Ascending aorta (tissue), 2 donors: ENCODE results near the gene SOX5. TPM values are rescaled to one million over a fixed set of nuclear protein-coding genes. Genes with fewer than 3 reads are reported as not detected.
"Not testable (repeated sequence)": the region's sequence is repeated elsewhere in the genome, so short reads cannot be mapped to it uniquely, and the experiment has no call there.

Source experiments
- DNase-seq, 2 donors: peaks; one replicate each; pipeline ENCODE4 v3.0.0-alpha.2; 2019; ENCODE audit warnings: low spot score in 2 of 2
- H3K27ac ChIP-seq, 2 donors: fragments of 200-600 bp; sonication (generic); one replicate each; pipeline ENCODE4 v1.5.1; 2016 to 2017; ENCODE audit warnings: mild to moderate bottlenecking in 1 of 2
- H3K27me3 ChIP-seq: fragments of 200-600 bp; sonication (generic); one replicate; pipeline ENCODE4 v1.5.1; 2017
- H3K36me3 ChIP-seq, 2 donors: fragments of 200-600 bp; sonication (generic); one replicate each; pipeline ENCODE4 v1.5.1; 2016
- H3K4me1 ChIP-seq, 2 donors: fragments of 200-600 bp; sonication (generic); one replicate each; pipeline ENCODE4 v1.5.1; 2016 to 2017; ENCODE audit warnings: mild to moderate bottlenecking in 1 of 2
- H3K4me3 ChIP-seq, 2 donors: fragments of 200-600 bp; sonication (generic); one replicate each; pipeline ENCODE4 v1.5.1; 2016 to 2017; ENCODE audit warnings: mild to moderate bottlenecking in 1 of 2
- H3K9me3 ChIP-seq, 2 donors: fragments of 200-600 bp; sonication (generic); one replicate each; pipeline ENCODE4 v1.5.1; 2016
- CTCF ChIP-seq, 3 experiments: fragments of 200-600 bp in 2 of 3; fragments of 450-650 bp in 1 of 3; sonication (generic) in 2 of 3; IDR thresholded peaks; one replicate each; pipeline ENCODE4 v1.5.1; 2016 to 2019; ENCODE audit warnings: antibody characterized with exemption in 3 of 3, mild to moderate bottlenecking in 1 of 3, moderate library complexity in 1 of 3
- intact Hi-C: fragments of 100-400 bp; cut with DNase I; formaldehyde crosslinking; loops from one replicate; pipeline ENCODE4 v1.15.1; 2023
- total RNA-seq: library from RNA; depleted of rRNA; stranded (reverse); fragments of >200 nt; gene quantifications from one replicate; pipeline ENCODE4 v1.1.0, GENCODE V29; 2016

The SOX5 gene
- total RNA-seq, 1 donor from 2014 or later, result 18.2 TPM

- H3K4me1 ChIP-seq, result peaks cover 0 to 2% of the 10 kb centered on the region in 2 donors
- no peaks in the 10 kb centered on the region for H3K27me3 ChIP-seq
- DNase-seq, result no peak
- no peaks in the 10 kb centered on the region for H3K9me3 ChIP-seq
- no peak for TF ChIP-seq CTCF (IDR thresholded peaks at IDR 0.05)
- no peaks in the 10 kb centered on the region for H3K36me3 ChIP-seq
- H3K27ac ChIP-seq, result no peak overlapping the region
- no peak overlapping the region for H3K4me3 ChIP-seq
- intact Hi-C loops, result no loop called here
Observed at GRCh38 chr12:23533265-23533664, 416.2 kb downstream of the SOX5 start.

GRCh38 chr12:23528316-23528715, 421.2 kb downstream of the SOX5 start:
- peaks cover 0 to 3% of the 10 kb centered on the region in 2 donors for H3K4me1 ChIP-seq
- intact Hi-C loops, result no loop called here
- no peak for TF ChIP-seq CTCF (IDR thresholded peaks at IDR 0.05)
- H3K27me3 ChIP-seq, result no peaks in the 10 kb centered on the region
- H3K27ac ChIP-seq, result no peak overlapping the region
- H3K9me3 ChIP-seq, result peaks cover 0 to 7% of the 10 kb centered on the region in 2 donors
- DNase-seq, result no peak
- H3K36me3 ChIP-seq, result no peaks in the 10 kb centered on the region
- no peak overlapping the region for H3K4me3 ChIP-seq

GRCh38 chr12:23525450-23526072, 423.9 kb downstream of the SOX5 start:
- no peak for DNase-seq

GRCh38 chr12:23523339-23523738, 426.1 kb downstream of the SOX5 start:
- Histone ChIP-seq H3K27ac (no peak overlapping the region), H3K4me3 (no peak overlapping the region), H3K9me3 (peaks cover 0 to 23% of the 10 kb centered on the region in 2 donors), H3K36me3 (no peaks in the 10 kb centered on the region), H3K27me3 (no peaks in the 10 kb centered on the region), H3K4me1 (peaks cover 0 to 1% of the 10 kb centered on the region in 2 donors)
- intact Hi-C loops, result no loop called here
- no peak for TF ChIP-seq CTCF (IDR thresholded peaks at IDR 0.05)
- DNase-seq, result no peak

More at GRCh38 chr12:23525450-23526072, 423.9 kb downstream of the SOX5 start:
- no peaks in the 10 kb centered on the region for H3K27me3 ChIP-seq
- no peak overlapping the region for H3K4me3 ChIP-seq
- peaks cover 0 to 3% of the 10 kb centered on the region in 2 donors for H3K4me1 ChIP-seq
- peaks cover 0 to 18% of the 10 kb centered on the region in 2 donors for H3K9me3 ChIP-seq
- no peaks in the 10 kb centered on the region for H3K36me3 ChIP-seq
- TF ChIP-seq CTCF (IDR thresholded peaks at IDR 0.05), result no peak
- intact Hi-C loops, result no loop called here
- no peak overlapping the region for H3K27ac ChIP-seq

- H3K4me1 ChIP-seq, DNase-seq, intact Hi-C loops, H3K4me3 ChIP-seq, H3K27me3 ChIP-seq, H3K27ac ChIP-seq, H3K36me3 ChIP-seq: not testable (repeated sequence)
- H3K9me3 ChIP-seq, result peaks cover 0 to 23% of the 10 kb centered on the region in 2 donors
Observed at GRCh38 chr12:23519444-23519843, 430.0 kb downstream of the SOX5 start.

- H3K4me1 ChIP-seq, H3K36me3 ChIP-seq, DNase-seq, H3K27me3 ChIP-seq, H3K27ac ChIP-seq, H3K4me3 ChIP-seq, intact Hi-C loops: not testable (repeated sequence)
- H3K9me3 ChIP-seq, result peaks cover 4 to 13% of the 10 kb centered on the region in 2 donors
Observed at GRCh38 chr12:23515785-23516184, 433.7 kb downstream of the SOX5 start.

- no peaks in the 10 kb centered on the region for H3K27me3 ChIP-seq
- DNase-seq, result no peak
- no peak overlapping the region for H3K4me3 ChIP-seq
- intact Hi-C loops, result no loop called here
- no peak for TF ChIP-seq CTCF (IDR thresholded peaks at IDR 0.05)
- H3K36me3 ChIP-seq, result no peaks in the 10 kb centered on the region
- no peak overlapping the region for H3K27ac ChIP-seq
- no peaks in the 10 kb centered on the region for H3K4me1 ChIP-seq
- H3K9me3 ChIP-seq, result peaks cover 4 to 6% of the 10 kb centered on the region in 2 donors
Observed at GRCh38 chr12:23510484-23510883, 439.0 kb downstream of the SOX5 start.

- H3K9me3 ChIP-seq, H3K36me3 ChIP-seq, H3K4me1 ChIP-seq, intact Hi-C loops, H3K27me3 ChIP-seq, H3K27ac ChIP-seq, DNase-seq, H3K4me3 ChIP-seq: not testable (repeated sequence)
Observed at GRCh38 chr12:23509832-23510231, 439.6 kb downstream of the SOX5 start.

GRCh38 chr12:23507785-23508184, 441.7 kb downstream of the SOX5 start:
- H3K4me1 ChIP-seq, H3K36me3 ChIP-seq, H3K4me3 ChIP-seq, H3K27ac ChIP-seq, DNase-seq, intact Hi-C loops, H3K27me3 ChIP-seq, H3K9me3 ChIP-seq: not testable (repeated sequence)
